HEK293T (cell line): ENCODE data around the gene PEX14.
A peak's percentile ranks its signal among the peaks of the same experiment; 100 is the strongest.

Source experiments
- CTCF ChIA-PET: fragments of 350-600 bp; formaldehyde crosslinking; extraction: SDS; loops from one replicate; lab custom pipeline; 2021; ENCODE audit warnings: antibody characterized with exemption, inconsistent platforms; lab: Yijun Ruan, JAX
- POLR2A ChIA-PET: fragments of 350-600 bp; formaldehyde crosslinking; extraction: SDS; loops from one replicate; lab custom pipeline; 2020; ENCODE audit warnings: antibody characterized with exemption, inconsistent platforms; lab: Yijun Ruan, JAX
- DNase-seq: peaks from one replicate; pipeline ENCODE4 v3.0.0; 2012; ENCODE audit warnings: mixed read lengths; ENCODE audit errors: extremely low spot score
- ARNT ChIP-seq: fragments of 450-650 bp; IDR thresholded peaks from 2 replicates; pipeline ENCODE4 v1.6.1; 2017; ENCODE audit warnings: mild to moderate bottlenecking
- BHLHE40 ChIP-seq: fragments of 450-650 bp; IDR thresholded peaks from 2 replicates; pipeline ENCODE4 v1.6.1; 2016; ENCODE audit warnings: mild to moderate bottlenecking, moderate library complexity, borderline replicate concordance
- CTBP1 ChIP-seq: fragments of 450-650 bp; IDR thresholded peaks from 2 replicates; pipeline ENCODE4 v1.6.1; 2016; ENCODE audit warnings: borderline replicate concordance
- ELF4 ChIP-seq: fragments of 450-650 bp; IDR thresholded peaks from 2 replicates; pipeline ENCODE4 v1.6.1; 2017; ENCODE audit warnings: antibody characterized with exemption
- FOXA1 ChIP-seq: fragments of 450-650 bp; IDR thresholded peaks from 2 replicates; pipeline ENCODE4 v1.6.1; 2016; ENCODE audit warnings: mild to moderate bottlenecking
- FOXK2 ChIP-seq: fragments of 450-650 bp; IDR thresholded peaks from 2 replicates; pipeline ENCODE4 v1.6.1; 2016; ENCODE audit warnings: mild to moderate bottlenecking
- FOXM1 ChIP-seq: fragments of 450-650 bp; IDR thresholded peaks from 2 replicates; pipeline ENCODE4 v1.6.1; 2017; ENCODE audit warnings: mild to moderate bottlenecking, borderline replicate concordance
- HDGF ChIP-seq: fragments of 450-650 bp; IDR thresholded peaks from 2 replicates; pipeline ENCODE4 v1.6.1; 2017; ENCODE audit warnings: antibody characterized with exemption, borderline replicate concordance
- L3MBTL2 ChIP-seq: fragments of 450-650 bp; conservative IDR thresholded peaks from 2 replicates; pipeline ENCODE4 v1.6.1; 2016; ENCODE audit warnings: mild to moderate bottlenecking
- LEF1 ChIP-seq: fragments of 450-650 bp; IDR thresholded peaks from 2 replicates; pipeline ENCODE4 v1.6.1; 2017; ENCODE audit warnings: mild to moderate bottlenecking, borderline replicate concordance
- NFRKB ChIP-seq: fragments of 450-650 bp; IDR thresholded peaks from 2 replicates; pipeline ENCODE4 v1.6.1; 2016; ENCODE audit warnings: mild to moderate bottlenecking, moderate library complexity
- SP1 ChIP-seq: fragments of 450-650 bp; IDR thresholded peaks from 2 replicates; pipeline ENCODE4 v1.6.1; 2017
- SUZ12 ChIP-seq: fragments of 450-650 bp; IDR thresholded peaks from 2 replicates; pipeline ENCODE4 v1.6.1; 2016; ENCODE audit warnings: mild to moderate bottlenecking
- TARDBP ChIP-seq: fragments of 450-650 bp; IDR thresholded peaks from 2 replicates; pipeline ENCODE4 v1.6.1; 2016
- ZNF384 ChIP-seq: fragments of 450-650 bp; IDR thresholded peaks from 2 replicates; pipeline ENCODE4 v1.6.1; 2016
- TF ChIP-seq, protein P1 (sequence below): fragments of 450-650 bp; IDR thresholded peaks from 2 replicates; pipeline ENCODE4 v1.6.1; 2016

Gene PEX14

DNA sequence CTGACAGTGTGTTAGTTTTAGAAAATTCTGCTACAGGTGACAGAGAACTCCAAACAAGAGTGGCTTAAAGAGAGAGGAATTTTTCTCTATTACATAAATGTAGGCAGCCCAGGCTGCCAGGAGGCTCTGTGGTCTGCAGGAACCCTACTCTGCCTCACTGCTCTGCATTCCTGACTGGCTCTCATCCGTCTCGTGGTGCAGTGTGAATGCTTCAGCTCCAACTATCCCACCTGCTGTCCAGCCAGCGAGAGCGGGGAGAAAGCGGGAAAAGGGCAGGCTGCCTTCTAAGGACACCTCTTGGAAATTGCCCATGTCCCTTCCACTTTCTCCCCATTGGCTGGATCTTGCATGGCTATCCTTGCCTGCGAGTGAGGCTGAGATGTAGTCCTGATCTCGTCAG lies 131.3 kb downstream of the PEX14 start:
- CTCF ChIA-PET: interaction anchor here (0.6 kb wide), 1 partner anchor 14 kb away, joined by 3 read pairs; no protein-coding TSS in a partner anchor
- no peak for DNase-seq
- TF ChIP-seq ELF4 (no peak), FOXK2 (no peak), SP1 (no peak)
- POLR2A ChIA-PET: no interaction called here

DNA sequence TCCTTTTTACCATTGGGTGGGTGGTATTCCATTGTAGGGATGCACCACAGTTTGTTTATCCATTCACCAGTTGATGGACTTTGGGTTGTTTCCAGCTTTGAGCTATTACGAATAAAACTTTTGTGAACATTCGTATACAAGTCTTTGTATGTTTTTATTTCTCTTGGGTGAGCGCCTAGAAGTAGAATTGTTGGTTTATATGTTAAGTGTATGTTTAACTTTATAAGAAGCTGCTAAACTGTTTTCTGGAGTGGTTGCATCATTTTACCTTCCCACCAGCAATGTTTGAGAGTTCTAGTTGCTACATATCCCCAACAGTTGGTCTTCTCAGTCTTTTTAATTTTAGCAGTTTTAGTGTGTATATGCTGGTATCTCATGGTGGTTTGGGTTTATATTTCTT lies 132.5 kb downstream of the PEX14 start:
- CTCF ChIA-PET: interaction anchor here (0.6 kb wide), 1 partner anchor 23 kb away, joined by 3 read pairs; no protein-coding TSS in a partner anchor
- TF ChIP-seq HDGF: no peak
- no peak for TF ChIP-seq SUZ12
- no peak for TF ChIP-seq SP1
- DNase-seq: no peak
- POLR2A ChIA-PET: no interaction called here

DNA sequence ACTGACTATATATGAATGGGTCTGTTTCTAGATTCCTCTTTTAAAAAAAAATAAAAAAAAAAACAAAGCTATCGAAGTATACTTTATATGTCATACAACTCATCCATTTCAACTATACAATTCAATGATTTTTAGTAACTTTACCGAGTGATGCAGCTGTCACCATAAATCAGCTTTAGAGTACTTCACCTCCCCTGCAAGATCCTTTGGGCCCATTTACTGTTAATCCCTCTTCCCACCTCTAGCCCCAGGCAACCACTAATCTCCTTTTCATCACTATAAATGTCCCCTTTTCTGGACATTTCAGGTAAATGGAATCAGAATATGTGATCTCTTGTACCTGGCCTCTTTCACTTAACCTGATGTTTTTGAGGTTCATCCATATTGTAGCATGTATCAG lies 133.9 kb downstream of the PEX14 start:
- POLR2A ChIA-PET: no interaction called here
- no peak for TF ChIP-seq ARNT
- TF ChIP-seq, protein P1, sequence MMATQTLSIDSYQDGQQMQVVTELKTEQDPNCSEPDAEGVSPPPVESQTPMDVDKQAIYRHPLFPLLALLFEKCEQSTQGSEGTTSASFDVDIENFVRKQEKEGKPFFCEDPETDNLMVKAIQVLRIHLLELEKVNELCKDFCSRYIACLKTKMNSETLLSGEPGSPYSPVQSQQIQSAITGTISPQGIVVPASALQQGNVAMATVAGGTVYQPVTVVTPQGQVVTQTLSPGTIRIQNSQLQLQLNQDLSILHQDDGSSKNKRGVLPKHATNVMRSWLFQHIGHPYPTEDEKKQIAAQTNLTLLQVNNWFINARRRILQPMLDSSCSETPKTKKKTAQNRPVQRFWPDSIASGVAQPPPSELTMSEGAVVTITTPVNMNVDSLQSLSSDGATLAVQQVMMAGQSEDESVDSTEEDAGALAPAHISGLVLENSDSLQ: peak; percentile 86
- CTCF ChIA-PET: interaction anchor here (0.7 kb wide), 1 partner anchor 106 kb away, joined by 6 read pairs; no protein-coding TSS in a partner anchor
- no peak for DNase-seq

DNA sequence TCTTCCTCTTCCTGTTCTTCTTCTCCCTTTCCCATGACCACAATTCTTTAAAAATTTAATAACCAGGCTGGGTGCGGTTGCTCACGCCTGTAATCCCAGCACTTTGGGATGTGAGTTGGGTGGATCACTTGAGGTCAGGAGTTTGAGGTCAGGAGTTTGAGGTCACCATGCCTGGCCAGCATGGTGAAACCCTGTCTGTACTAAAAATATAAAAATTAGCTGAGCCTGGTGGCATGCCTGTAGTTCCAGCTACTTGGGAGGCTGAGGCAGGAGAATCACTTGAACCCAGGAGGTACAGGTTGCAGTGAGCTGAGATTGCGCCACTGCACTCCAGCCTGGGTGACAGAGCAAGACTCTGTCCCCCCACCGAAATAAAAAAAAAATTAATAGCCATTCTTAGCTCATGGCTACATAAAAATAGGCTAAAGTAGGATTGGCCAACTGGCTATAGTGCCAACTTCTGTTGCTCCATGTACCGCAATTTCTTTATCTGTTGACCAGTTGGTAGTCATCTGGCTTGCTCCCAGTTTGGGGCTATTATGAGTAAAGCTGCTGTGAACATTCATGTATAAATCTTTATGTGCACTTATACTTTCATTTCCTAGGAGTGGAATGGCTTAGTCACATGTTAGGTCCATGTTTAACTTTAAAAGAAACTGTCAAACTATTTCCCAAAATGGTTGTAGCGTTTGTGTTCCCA lies 136.3 kb downstream of the PEX14 start:
- POLR2A ChIA-PET: no interaction called here
- CTCF ChIA-PET: no interaction called here

DNA sequence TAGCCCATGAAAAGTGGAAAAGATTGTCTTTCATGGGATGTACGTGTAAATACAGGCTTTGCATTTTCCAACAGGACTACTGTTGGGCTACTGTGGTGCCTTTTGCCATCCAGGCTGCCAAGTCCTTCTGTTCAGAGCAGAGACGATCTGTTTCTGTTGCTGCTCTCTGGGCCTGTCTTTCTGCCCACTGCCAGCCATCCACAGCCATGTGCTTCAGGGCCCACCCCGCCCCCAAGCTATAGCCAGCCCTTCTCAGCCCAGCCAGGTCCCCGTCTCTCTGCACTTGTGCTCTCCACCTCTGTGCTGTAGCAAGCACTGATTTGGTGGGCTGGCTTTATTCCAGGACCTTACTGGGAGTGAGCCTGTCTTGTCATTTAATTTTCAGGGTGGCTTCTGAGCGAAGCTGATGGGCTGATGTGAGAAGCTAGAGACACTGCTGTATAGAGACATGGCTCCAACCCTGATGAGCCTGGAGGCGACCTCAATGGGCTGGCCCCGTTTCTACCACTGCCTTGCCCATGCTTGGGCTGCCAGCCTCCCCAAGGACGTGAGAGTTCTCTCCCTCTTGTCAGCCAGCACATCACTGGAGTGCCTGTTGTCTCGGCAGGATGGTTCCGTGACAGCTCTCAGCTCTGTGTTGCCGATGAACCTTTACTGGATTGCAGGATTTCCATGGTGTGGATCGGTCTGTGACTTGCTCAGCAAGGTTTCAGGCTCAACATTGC lies 137.8 kb downstream of the PEX14 start:
- no peak for TF ChIP-seq ZNF384
- TF ChIP-seq LEF1: no peak
- no peak for TF ChIP-seq CTBP1
- no peak for TF ChIP-seq FOXK2
- no peak for TF ChIP-seq L3MBTL2
- ChIA-PET POLR2A (no interaction called here), CTCF (no interaction called here)
- no peak for DNase-seq

More for the DNA sequence above, 136.3 kb downstream of the PEX14 start:
- DNase-seq: no peak
- TF ChIP-seq TARDBP (no peak), FOXM1 (no peak), L3MBTL2 (no peak), SP1 (no peak)

DNA sequence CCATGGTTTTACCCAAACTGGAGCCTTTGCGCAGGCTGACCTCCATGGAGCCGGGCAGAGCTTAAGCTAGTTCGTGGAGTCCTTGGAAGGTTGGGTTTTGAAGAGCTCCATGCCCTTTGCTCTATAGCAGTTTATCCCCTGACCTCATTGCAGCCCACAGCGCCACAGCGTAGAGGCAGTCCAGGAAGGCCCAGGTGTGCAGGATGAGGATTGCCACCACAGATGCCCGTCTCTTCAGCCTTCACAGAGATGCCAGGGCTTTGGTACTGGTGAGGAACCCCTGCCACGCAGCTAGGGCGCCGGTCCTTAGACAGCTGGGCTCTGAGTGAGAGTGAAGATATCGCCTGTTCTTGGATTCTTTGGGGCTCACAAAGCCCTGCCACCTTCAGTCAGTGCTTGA lies 138.6 kb downstream of the PEX14 start:
- DNase-seq: no peak
- CTCF ChIA-PET: no interaction called here
- TF ChIP-seq FOXM1 (no peak), ZNF384 (no peak), FOXK2 (no peak), NFRKB (no peak), BHLHE40 (no peak), SP1 (no peak), FOXA1 (no peak), CTBP1 (no peak), HDGF (no peak)
- TF ChIP-seq, protein P1: no peak
- POLR2A ChIA-PET: no interaction called here

DNA sequence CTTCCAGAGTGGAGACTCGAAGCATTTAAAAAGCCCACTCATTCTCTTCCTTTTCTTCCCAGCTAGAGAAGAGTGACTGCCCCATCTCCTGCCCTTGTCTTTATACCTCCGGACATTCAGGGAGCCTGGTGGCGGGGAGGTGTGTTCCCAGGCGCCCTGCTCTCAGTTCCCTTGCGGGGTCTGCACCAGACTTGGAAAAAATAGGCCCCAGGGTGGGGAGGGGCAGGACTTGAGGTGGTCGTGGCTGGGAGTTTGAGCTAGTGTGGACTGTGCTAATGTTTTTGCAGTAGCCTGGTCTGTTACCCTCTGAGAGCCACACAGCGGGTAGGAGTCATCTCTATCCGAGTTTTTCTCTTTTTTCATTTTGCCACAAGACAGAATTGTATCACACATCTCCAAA lies 139.1 kb downstream of the PEX14 start:
- DNase-seq: no peak
- ChIA-PET POLR2A (no interaction called here), CTCF (no interaction called here)
- TF ChIP-seq ARNT (no peak), LEF1 (no peak), FOXA1 (no peak), L3MBTL2 (no peak), SP1 (no peak), BHLHE40 (no peak), ELF4 (no peak)
